SKM-1 (cell line): ENCODE results near the gene CETN1.

Experiments used
- DNase-seq: peaks from one replicate; lab custom pipeline; 2025; ENCODE audit not compliant: unreplicated experiment; lab: John Stamatoyannopoulos, UW

The CETN1 gene

DNA sequence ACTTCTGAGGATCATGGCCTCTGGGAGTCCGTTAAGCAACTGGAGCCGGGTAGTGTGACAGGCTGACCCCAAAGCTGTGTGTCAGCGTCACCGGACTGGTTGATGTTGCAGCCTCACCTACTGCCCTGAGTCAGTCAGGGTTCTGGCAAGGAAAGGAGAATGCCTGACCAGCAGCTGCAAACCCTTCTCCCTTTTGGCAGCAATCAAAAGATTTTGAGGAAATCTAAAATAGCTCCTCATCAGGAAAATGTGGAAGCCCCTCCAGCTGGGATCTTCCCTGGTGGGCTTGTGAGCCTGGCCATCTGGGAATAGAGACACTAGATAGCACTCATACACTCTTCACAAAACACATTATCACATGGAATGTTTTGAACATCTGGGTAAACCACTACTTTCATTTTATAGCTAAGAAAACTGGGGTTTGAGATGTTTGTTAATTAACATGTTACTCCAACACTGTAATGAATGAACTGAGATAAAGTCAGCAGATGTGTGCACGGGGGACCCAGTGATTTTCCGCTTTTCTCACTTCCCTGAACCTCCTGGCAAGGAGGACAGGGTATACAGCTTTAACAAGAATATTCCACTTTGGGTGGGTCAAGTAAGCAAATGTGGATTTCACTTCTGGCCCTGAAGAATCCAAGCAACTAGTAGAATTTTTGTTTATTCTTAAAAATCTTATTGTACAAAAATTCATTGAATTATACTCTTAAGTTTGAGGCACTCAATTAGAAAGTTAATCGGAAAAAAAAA, 41.3 kb downstream of the CETN1 start:
- DNase-seq = no peak

DNA sequence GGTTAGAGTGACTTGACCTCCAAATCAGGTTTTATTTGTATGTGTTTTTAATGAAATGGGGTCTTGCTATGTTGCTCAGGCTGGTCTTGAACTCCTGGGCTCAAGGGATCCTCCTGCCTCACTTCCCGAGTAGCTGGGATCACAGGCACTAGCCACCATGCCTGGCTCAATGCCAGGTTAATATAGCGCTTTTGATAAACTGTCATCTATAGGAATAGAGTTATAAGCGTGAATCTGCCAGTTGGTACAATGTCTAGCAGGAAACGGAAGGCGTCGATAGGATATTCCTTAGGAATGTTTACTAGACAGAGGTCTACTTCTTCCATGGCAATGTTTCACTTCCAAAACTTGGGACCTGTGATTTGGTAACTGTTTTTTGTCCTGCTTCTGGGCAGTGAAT, 42.1 kb downstream of the CETN1 start:
- no peak for DNase-seq

DNA sequence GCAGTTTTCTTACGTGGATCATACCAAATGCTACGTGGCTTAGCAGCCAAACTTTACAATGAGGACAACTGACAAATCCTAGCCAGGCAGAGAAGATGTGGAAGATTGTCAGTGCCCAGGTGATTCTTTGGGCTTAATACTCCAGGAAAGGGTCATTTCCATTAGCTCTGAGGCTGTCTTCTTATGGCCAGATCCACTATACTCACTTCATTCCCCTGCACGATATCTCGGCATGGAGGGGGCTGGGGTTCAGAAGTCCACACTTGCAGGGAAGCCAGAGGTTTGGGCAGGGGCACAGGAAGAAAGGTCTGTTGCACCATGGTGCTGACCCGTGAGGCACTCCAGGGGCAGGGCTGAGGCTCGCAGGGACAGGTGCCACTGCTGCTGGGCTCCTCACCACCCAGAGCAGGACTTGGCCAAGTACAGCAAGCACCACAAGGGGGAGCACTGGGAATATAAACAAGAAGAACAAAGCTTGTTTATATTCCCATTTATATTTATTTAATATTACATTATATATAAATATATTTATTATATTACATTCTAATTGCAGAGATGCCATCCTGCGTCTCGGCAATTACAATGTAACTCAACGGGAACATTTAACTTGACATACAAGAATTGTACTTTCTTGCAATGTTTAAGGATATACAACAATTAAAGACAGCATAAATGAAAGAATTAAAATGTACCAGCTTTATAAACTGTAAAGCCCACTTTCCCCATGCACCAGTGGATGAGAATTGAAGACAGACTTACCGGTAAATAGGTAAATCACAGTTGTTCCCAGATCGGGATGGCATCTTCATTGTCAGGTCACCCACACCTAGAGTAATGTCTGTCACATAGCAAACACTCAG, 43.8 kb downstream of the CETN1 start:
- DNase-seq = peak; percentile 42

DNA sequence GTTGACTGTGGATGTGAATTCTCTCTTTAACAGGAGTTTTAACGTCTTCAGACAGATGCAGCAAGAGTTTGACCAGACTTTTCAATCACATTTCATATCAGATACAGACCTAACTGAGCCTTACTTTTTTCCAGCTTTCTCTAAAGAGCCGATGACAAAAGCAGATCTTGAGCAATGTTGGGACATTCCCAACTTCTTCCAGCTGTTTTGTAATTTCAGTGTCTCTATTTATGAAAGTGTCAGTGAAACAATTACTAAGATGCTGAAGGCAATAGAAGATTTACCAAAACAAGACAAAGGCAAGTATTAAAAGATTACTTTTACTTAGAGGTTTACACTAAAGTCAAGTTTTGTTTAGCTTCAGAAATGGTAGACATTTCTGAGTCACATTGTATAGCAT, 47.1 kb downstream of the CETN1 start:
- no peak for DNase-seq

DNA sequence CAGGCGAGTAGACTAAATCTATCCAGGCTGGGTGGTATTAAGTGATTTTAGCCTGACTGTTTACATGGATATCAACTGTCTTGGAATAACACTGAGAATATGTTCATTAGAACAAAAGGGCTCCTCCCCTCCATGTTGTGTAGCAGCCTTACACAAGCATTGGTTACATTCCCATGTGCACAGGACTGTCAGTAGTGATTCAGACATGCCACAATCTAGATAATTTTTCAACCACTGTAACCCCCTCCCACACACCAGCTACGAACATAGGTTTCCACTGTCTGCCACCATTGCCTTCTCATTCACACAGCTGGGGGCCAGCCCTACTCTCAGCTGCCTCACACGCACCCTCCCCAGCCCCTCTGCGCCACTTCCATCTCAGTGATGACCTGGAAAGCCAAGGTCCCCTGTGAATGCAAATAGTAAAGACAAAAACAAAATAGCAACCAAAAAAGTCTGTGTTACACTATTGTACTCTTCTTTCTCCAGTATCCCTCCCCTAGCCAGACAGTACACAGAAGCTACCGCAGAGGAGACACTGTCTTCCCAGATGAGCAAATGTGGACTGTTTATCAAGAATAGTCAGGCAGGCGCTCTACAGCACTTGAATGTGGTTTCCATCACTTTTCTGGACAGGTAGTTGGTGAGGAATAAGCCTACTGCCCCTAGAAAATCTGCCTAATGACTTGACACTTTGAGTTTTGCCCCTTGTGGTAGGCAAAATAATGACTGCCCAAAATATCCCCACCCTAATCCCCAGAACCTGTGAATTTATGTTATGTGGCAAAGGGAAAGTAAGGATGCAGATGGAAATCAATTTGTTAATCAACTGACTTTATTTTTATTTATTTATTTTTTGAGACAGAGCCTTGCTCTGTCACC, 49.3 kb downstream of the CETN1 start:
- no peak for DNase-seq

DNA sequence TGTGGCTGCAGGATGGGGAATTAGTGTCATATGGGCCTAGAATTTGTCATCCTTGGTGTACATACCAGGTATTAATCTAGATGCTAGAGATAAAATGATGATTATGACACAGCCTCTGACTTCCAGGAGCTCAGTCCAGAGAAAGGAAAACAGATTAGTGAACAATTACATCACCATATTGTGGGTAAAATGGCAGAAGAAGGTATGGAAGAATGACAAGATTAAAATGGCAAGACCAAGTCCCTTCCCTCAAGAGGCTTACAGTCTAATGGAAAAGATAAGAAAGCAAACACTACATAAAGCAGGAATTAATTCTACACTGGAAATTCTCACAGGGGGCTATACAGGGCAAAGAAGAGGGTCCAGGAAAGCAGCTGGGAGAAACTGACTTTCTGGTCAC, 51.4 kb downstream of the CETN1 start:
- DNase-seq = no peak
